ENCODE measurements around the gene DNAH5. TPM values are rescaled to one million over a fixed set of nuclear protein-coding genes. Genes with fewer than 3 reads are reported as not detected.

The DNAH5 gene
- polyA plus RNA-seq, 4 donors, result 2.5 to 2.9 (median 2.7) TPM

DNA sequence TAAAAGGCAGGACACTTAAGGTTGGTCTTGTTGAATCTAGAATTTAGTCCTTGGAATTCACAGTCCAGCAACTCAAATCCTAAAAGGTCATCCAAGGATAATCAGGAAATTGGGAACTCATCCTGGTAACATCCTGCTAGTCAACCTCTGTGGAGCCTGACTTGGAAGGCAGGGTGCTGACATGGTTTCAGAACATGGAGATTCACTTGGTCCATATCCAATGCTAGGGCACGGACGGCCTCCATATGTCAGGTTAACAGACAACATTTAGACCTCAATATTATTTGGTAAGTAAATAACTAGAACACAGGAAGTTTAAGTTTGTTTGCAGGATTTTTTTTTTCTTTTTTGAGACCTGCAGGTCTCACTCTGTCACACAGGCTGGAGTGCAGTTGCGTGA is 783 bp upstream of the DNAH5 start:
- DNase-seq (ENCODE audit: low read depth in 4 of 4, low spot score in 3 of 4), result no peak

DNA sequence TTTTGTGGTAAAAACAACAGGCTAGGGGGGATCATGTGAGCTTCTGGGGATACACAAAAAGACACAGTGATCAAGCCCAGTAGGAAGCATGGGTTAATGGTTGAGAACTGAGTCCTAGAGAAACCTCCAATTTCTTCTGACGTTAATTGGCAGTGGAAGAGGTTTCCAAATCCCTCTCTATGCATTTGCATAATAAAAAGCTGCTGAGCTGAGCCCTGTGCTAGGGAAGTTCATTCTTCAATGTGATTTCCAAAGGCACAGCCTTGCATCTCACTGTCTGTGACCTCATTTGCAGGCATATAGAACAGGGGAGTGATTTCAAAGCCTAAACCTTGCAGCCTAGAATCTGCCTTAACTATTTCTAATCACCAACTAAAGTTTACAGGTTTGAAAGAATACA is 812 bp downstream of the DNAH5 start:
- no peak for DNase-seq (ENCODE audit: low read depth in 4 of 4, low spot score in 3 of 4)

DNA sequence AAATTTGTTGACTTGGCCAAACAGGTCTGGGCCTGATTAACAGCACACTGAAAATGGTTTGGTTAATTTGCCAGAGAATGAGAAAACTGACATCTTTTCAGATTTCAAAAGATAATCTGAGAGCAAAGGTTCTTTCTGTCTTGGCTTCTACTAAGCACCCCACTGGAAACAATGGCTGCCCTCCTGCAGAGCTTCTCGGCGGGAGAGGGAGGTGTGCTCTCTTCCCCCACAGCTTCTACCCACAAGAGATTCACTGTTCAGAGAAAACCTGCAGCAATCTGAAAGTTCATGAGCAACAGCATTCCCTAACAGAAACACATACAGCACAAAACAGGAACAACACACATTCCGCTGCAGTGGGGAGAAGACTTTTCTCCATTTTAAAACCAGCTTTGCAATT is 3.0 kb downstream of the DNAH5 start:
- no peak for DNase-seq (ENCODE audit: low read depth in 4 of 4, low spot score in 3 of 4)

DNA sequence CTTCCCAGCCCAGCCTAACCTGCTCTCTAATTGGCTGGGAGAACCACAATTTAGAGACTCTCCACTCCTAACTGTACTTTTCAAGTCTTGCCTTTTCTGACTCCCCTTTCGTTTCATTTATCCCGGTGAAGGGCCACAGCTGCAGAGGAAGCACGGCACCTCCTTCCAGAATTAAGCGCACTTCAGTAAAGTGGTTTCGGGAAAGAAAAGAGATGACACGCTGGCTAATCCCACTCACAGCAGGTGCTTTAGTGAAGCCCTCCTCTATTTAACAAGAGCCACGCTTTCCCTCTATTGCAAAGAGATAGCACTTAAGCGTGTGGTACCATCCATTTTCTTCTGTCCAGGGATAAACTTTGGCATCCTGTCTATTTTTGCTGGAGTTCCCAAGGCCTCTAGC is 4.8 kb downstream of the DNAH5 start:
- DNase-seq (ENCODE audit: low read depth in 4 of 4, low spot score in 3 of 4), result no peak

DNA sequence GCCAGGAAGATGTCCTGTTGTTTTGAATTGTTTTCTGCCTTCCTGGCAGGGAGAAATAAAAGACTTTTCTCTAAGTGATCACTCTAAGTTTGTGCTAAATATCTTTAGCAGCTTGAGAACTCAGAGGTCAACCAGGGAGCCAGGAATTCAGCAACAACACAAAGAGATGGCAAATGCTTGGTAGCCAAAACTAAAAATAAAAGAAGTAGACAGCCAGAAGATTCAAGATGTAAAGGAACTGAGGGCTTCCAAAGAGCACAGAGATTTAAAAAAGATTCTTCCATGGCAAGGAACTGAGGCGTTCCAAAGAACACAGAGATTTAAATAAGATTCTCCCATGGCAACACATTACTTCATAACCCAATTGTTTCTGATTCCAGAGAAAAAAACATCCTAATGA is 9.6 kb downstream of the DNAH5 start:
- no peak for DNase-seq (ENCODE audit: low read depth in 4 of 4, low spot score in 3 of 4)

DNA sequence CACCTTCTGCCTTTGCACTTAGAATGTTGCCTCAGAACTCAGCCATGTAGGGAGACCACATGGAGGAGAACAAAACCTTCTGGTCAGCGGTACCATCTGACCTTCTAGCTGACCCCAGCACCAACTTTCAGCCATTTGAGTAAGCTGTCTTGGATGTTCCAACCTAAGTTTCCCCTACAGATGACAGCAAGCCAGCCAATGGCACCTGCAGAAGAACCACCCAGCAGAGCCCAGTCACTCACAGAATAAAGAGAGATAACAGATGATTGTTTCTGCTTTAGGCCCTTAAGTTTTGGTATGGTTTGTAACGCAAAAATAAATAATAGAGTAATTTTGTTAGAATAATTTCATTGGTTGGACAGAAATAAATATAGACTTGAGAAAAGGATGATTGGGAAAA is 10.4 kb downstream of the DNAH5 start:
- DNase-seq (ENCODE audit: low read depth in 4 of 4, low spot score in 3 of 4), result no peak

DNA sequence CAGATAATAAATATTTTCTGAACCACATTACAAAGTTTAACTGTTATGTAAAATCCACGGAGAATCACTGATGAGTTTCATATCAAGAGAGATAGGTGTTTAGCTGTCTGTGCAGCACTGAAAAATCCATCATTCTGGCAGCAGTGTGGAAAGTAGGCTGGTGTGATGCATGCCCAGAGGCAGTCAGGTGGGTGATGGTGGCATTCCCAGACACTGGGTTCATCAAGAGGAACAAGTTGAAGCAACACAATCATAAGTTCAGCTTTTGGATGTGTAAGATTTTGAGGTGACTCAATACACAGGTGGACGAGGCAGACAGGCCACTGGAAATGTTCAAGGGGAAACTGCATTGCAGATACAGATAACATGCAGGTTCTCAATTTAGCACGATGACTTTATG is 11.9 kb downstream of the DNAH5 start:
- DNase-seq (ENCODE audit: low read depth in 4 of 4, low spot score in 3 of 4), result no peak

DNA sequence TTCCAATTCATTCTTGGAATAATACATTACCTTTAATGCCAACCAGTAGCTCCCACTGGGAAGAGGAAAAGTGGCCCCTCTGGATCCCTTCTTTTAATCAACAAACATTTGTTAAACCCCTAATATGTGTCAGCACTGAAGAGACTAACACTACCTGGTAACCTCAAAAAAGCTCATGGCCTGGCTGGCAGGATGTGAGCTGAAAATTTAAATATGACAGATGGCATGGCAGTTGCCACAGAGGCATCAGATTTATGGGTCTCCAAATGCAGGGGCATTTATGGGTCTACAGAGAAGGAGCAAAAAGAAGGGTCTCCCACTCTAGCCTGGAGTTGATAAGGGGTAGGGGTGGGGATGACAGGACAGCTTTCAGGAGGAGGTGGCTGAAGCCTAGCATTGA is 12.5 kb downstream of the DNAH5 start:
- DNase-seq (ENCODE audit: low read depth in 4 of 4, low spot score in 3 of 4), result no peak

DNA sequence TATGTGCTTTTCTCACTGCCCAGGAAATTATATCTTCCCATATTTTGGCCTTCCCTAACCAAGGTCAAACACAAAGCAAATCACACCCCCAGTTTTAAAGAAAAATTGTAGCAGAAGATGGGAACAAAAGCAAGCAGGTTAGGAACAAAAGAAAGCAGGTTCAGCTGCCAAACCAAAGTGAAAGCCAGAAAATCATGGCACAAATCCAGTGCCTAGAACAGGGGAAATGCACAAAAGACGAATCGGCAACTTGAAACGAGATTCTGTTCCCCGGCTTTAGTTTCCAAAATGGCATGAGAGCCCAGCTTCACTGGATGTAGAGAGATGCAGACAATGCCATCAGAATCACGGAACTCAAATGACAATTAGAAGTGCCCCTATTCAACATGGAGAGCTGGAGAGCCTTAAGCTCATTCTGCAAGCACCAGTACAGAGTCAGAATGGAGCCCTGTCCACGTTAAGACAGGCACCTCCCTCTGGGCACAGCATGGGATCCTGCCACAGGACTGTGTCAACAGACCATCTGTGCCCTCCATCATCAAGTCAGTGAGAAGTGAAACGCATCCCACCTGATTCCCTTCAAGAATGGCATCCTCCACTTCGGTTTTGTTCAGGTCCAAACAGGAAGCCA is 13.8 kb downstream of the DNAH5 start:
- no peak for DNase-seq (ENCODE audit: low read depth in 4 of 4, low spot score in 3 of 4)

DNA sequence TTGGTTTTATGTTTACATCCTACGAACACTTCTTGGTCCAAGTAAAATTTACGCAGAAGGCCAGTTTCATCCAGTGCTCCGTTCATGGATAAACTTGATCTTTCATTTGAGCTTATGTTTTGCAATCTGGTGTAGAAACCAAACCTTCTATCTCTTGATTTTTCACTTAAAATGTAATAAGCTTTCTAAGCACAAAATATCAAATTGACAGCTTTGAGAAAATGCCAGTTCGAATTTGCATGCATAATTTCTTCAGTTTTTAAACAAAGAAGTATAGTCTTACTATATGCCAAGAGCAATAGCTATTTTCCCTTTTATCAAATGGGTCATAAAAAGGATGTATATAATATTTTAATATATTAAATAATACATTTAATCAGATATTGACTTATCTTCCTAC is 17.8 kb downstream of the DNAH5 start:
- no peak for DNase-seq (ENCODE audit: low read depth in 4 of 4, low spot score in 3 of 4)

DNA sequence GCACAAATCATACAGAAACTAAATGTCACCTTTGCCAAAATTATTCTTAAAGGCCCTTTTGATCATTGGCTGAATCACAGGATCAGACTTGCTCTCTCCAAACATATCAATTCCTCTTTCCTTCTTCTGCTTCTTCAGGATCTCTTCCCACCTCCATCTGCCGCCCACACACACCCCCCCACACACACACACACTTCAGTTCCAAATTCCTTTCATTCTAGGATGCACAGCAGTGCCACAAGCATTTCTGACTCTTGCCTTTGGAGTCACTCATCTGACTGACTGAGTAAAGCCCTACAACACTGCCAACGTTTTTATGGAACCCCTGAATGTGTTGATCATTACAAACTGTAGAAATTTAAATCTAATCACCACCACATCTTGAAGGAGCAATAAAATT is 22.9 kb downstream of the DNAH5 start:
- no peak for DNase-seq (ENCODE audit: low read depth in 4 of 4, low spot score in 3 of 4)

DNA sequence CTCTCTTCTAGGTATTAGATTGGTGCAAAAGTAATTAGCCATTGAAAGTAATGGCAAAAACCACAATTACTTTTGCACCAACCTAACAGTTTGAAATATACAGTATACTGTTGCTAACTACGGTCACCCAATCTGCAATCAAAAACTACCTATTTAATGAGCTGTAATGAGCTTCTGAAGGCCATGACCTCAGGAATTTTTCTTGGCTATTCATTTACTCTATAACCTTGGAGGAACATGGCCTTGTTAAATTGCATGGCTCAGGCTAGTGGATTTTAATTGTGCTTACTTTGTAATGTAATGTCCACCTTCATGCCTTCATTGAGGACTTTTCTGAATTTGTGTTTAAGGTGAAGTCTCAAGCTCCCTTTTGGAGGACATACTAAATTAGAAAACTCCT is 24.7 kb downstream of the DNAH5 start:
- peak in 3 of 4 donors; percentile 7 to 38 (median 24) for DNase-seq (ENCODE audit: low read depth in 4 of 4, low spot score in 3 of 4)

DNA sequence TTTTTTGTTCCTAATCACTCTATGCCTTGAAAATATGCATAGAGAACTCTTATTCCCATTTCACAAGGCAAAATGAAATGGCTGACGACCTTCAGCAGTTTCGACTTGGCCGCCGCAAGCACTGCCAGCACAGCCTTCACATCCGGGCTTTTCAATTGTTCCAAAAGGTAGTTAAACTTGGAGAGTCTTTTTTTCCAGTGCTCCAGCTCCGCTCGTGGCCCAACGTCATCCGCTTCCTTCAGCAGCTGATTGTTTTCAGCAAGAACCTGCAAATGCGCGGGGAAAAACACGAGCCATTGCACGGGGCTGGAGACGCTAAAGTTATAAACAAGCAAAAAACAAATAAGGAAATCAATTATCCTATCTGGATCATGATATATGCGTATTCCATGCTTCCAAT is 25.4 kb downstream of the DNAH5 start:
- DNase-seq (ENCODE audit: low read depth in 4 of 4, low spot score in 3 of 4), result no peak

DNA sequence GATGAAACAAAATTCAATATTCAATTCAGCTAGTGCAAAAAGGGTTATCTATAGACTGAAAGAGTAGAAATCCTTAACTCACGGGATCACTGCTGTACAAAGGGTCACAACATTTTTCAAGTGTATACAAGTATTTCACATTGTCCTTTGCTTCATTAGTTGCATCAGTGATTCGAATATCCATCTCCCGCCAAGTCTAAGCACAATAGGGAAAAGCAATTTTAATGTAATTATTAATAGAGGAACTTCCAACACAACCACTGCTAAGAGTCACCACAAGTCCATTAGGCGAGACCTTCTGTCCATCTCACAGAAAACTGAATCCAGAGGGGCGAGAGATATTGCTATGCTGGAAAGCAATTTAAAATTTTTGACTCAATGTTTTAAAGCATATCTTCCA is 27.4 kb downstream of the DNAH5 start:
- no peak for DNase-seq (ENCODE audit: low read depth in 4 of 4, low spot score in 3 of 4)

DNA sequence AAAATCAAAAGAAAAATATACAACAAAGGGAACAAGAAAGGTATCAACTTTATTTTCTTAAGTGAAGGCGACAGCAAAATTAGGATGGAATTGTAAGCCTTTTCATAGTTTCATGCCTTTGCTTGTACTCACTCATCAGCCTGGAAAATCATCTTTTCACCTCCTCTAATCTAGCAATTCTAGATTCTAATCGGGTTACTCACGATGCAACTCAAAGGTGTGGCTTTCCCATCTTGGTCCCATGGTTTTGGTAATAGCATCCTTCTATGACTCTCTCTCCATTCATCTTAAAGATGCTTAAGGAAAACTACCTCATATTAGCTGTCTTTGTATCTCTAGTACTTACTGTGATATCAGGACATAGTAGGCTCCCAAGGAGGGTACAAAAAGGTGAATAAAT is 30.5 kb downstream of the DNAH5 start:
- no peak for DNase-seq (ENCODE audit: low read depth in 4 of 4, low spot score in 3 of 4)

DNA sequence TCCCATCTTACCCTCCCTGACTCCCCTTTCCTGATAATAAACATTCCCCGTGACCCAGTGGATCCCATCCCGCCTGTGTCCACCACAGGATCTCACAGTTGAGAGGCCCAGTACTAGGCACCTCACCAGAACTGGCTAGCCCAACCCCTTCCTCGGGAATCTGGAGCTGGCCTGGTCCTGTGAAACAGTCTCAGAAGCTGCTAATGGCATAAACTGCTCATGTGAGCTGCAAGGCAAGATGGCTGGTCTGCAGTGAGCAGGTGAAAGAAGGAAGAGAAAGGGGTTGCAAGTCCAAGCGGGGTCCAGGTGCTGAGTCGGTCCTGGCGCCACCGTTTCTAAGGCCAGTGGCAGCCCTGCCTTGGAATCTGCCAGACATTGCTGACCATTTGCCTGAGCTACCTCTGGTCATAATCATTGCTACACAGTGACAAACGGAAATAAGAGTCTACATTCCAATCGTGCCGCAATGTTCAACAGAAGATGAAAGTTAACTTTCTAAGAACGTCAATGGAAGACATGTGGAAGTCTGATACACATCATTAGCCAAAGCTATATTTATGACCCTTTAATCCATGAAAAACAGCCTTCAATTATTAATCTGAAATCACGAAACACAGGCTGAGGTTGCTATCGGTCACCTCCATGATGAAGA is 33.7 kb downstream of the DNAH5 start:
- DNase-seq (ENCODE audit: low read depth in 4 of 4, low spot score in 3 of 4), result no peak

DNA sequence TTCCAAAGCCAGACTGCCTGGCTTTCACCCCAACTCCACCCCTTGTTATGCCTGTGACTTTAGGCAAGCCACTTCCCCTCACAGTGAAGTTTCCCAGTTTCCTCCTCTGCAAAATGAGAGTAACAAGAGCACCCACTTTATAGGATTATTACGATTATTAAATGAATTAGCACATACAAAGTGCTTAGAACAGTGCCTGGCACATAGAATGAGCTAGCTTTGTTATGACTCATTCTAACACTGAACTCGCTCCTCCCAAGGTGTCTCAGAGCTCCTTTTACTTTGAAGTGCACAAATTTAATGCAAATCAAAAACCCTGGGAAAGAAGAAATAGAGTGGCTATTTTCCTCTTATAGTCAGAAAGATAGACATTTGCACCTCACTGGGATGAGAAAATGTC is 34.3 kb downstream of the DNAH5 start:
- no peak for DNase-seq (ENCODE audit: low read depth in 4 of 4, low spot score in 3 of 4)

DNA sequence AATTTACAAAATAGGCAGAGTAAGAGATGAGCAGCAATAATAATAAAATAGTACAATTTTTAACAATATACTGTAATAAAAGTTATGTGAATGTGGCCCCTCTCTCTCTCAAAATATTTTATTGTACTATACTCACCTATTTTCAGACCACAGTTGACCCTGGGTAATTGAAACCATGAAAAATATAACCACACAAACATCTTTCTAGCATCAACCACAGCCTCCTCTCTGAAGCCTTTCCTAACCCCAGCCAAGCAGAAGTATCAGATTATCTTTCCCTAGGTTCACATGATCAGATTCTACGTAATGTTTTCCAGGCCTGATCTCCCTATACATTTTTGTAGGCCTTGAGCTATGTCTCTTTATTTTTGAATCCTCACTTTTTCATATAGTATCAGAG is 35.2 kb downstream of the DNAH5 start:
- no peak for DNase-seq (ENCODE audit: low read depth in 4 of 4, low spot score in 3 of 4)

DNA sequence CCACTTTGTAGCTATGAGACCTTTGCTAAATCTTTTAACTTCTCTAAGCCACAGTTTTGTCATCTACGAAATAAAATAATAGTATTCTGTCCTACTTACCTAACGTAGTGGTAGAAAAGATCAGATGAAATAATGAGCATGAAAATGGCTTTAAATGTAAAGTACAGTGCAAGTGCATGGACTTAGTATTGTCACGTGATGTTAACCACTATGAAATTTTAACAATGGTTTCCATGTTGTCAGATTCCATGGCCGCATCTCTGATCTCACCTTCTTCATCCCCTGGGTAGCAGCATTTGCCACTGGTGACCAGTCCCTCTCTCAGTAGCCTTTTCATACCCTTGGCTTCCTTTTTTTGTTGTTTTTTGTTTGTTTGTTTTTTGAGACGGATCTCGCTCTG is 45.9 kb downstream of the DNAH5 start:
- DNase-seq (ENCODE audit: low read depth in 4 of 4, low spot score in 3 of 4), result no peak

DNA sequence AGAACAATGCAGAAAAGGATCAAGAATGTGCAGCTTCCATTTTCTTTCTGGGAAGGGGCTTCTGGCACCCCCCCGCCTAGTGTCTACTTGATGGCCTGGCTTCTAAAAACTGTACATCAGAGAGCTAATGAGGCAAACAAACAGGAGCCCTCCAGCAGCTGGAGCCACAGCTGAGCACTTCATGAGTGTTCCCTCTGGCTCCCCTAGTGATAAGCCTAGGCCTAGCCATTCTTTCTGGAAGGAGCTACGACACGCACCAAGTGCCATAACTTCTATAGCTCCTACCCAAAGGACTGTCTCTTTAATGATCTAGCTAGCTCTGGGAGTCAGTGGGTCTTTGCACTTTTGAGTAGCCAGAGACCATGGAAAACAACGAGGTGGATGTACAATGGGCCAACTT is 66.1 kb downstream of the DNAH5 start:
- DNase-seq (ENCODE audit: low read depth in 4 of 4, low spot score in 3 of 4), result no peak

DNA sequence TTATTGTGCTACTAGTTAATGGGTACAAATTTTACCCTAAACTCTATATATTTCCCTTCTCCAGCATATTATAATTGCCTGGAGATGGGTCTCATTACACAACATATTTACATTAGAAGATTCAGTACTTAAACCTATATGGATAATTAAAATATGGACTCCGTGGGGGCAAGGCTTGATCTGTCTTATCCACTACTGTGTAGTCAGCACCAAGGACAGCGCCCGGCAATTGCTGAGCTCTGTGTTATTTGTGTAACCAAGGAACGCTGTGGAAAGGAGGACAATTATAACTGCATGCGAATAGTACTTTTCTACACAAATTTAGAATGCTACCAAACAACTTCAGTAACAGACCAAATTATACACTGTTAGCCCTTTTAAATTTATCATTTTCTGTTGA is 77.7 kb downstream of the DNAH5 start:
- DNase-seq (ENCODE audit: low read depth in 4 of 4, low spot score in 3 of 4), result peak; percentile 12 to 39 (median 22)

DNA sequence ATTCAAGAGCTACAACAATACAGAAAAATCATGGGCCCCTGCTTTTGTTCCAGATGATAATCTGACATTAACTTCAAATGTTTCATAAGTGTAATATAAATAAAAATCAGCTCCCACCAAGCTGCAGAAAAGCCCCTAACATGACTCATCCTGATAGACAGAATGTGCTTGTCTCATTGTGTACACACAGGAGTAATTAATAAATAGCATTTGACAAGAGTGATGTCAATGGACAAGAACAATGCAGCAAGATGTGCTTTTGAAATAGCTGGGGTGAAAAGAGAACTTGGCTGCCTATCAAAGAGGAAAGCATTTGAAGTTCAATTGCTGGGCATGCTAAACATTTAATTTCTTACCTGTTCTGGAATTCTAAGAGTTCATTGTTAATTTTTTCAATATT is 79.2 kb downstream of the DNAH5 start:
- DNase-seq (ENCODE audit: low read depth in 4 of 4, low spot score in 3 of 4), result no peak

DNA sequence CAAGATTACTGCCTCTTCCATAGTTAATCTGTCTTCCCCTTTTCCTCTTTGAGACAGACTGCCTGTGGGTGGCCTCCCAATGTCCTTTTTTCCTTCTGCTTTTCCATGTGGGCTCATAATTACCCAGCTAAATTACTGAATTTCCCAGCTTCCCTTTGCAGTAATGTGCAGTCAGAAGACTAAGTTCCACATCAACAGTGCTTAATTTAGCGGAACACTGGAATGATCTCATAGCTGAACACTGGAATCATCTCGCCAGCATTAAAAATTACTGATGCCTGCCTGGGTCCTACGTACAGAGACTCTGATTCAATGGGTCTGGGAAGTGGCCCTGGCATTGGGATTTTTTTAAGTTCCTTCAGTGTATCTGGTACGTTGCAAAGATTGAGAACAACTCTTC is 84.3 kb downstream of the DNAH5 start:
- peak in 2 of 4 donors; percentile 3 to 5 for DNase-seq (ENCODE audit: low read depth in 4 of 4, low spot score in 3 of 4)
